HEK293 (cell line): ENCODE data around the gene PLEKHG2.

Experiments
- CTCF ChIA-PET: fragments of 350-600 bp; formaldehyde crosslinking; extraction: SDS; loops from one replicate; lab custom pipeline; 2021; ENCODE audit warnings: antibody characterized with exemption; lab: Yijun Ruan, JAX
- POLR2A ChIA-PET: fragments of 300-600 bp; formaldehyde crosslinking; extraction: SDS; loops from one replicate; lab custom pipeline; 2020; ENCODE audit warnings: antibody characterized with exemption, inconsistent platforms; lab: Yijun Ruan, JAX
- H3K27ac ChIP-seq: fragments of 200-500 bp; sonication (Bioruptor generic); 2 replicates; pipeline ENCODE4 v1.5.1; 2014; ENCODE audit warnings: low read depth, low read length, control low read depth, inconsistent platforms; ENCODE audit errors: extremely low read depth
- H3K36me3 ChIP-seq, 2 experiments: fragments of 200-500 bp in 1 of 2; sonication (Bioruptor generic) in 1 of 2; 1 replicate in 1 of 2; 2 replicates in 1 of 2; pipeline ENCODE4 v1.5.1; 2014 to 2017; ENCODE audit warnings: inconsistent platforms in 2 of 2, low read length in 2 of 2; ENCODE audit not compliant: control insufficient read depth in 2 of 2, insufficient read depth in 1 of 2
- H3K4me1 ChIP-seq: fragments of 200-500 bp; sonication (Bioruptor generic); 2 replicates; pipeline ENCODE4 v1.5.1; 2014; ENCODE audit warnings: mild to moderate bottlenecking, low read length, inconsistent platforms; ENCODE audit not compliant: control insufficient read depth, insufficient read depth
- H3K4me3 ChIP-seq: 2 replicates; pipeline ENCODE4 v1.5.1; 2011; ENCODE audit warnings: low read depth, mild to moderate bottlenecking, control low read depth, low read length, moderate library complexity
- H3K9me3 ChIP-seq: fragments of 200-500 bp; sonication (Bioruptor generic); 2 replicates; pipeline ENCODE4 v1.5.1; 2014; ENCODE audit warnings: low read depth, low read length, inconsistent platforms; ENCODE audit not compliant: control insufficient read depth, insufficient read depth
- BCL6B ChIP-seq: fragments of 450-650 bp; formaldehyde crosslinking; IDR thresholded peaks from 2 replicates; pipeline ENCODE4 v1.5.1; 2017; ENCODE audit warnings: missing biosample characterization, missing genetic modification characterization
- CTCF ChIP-seq: fragments of 450-650 bp; formaldehyde crosslinking; IDR thresholded peaks from 2 replicates; pipeline ENCODE4 v1.5.1; 2016; ENCODE audit warnings: missing biosample characterization, missing genetic modification characterization
- EGR2 ChIP-seq: fragments of 450-650 bp; formaldehyde crosslinking; IDR thresholded peaks from 2 replicates; pipeline ENCODE4 v1.5.1; 2016; ENCODE audit warnings: low read depth, missing biosample characterization, missing genetic modification characterization
- GLIS2 ChIP-seq: fragments of 450-650 bp; formaldehyde crosslinking; IDR thresholded peaks from 2 replicates; pipeline ENCODE4 v1.5.1; 2016; ENCODE audit warnings: missing biosample characterization, missing genetic modification characterization
- PBX3 ChIP-seq: sonication (generic); formaldehyde crosslinking; IDR thresholded peaks from 2 replicates; pipeline ENCODE4 v1.8.1; 2022; ENCODE audit warnings: mild to moderate bottlenecking, moderate library complexity, missing genetic modification reagents
- SETDB1 ChIP-seq: IDR thresholded peaks from one replicate; pipeline ENCODE4 v1.6.1; 2017; ENCODE audit warnings: mild to moderate bottlenecking, low read length, moderate library complexity, mixed read lengths; ENCODE audit not compliant: insufficient read length
- SP2 ChIP-seq: fragments of 450-650 bp; formaldehyde crosslinking; IDR thresholded peaks from 2 replicates; pipeline ENCODE4 v1.5.1; 2016; ENCODE audit warnings: missing biosample characterization, missing genetic modification characterization
- TCF7L2 ChIP-seq: IDR thresholded peaks from 2 replicates; pipeline ENCODE4 v1.6.1; 2011; ENCODE audit warnings: low read depth, mild to moderate bottlenecking, inconsistent platforms, low read length, moderate library complexity, borderline replicate concordance
- ZBTB48 ChIP-seq: fragments of 450-650 bp; formaldehyde crosslinking; IDR thresholded peaks from 2 replicates; pipeline ENCODE4 v1.5.1; 2016; ENCODE audit warnings: missing biosample characterization, missing genetic modification characterization
- ZNF133 ChIP-seq: fragments of 450-650 bp; formaldehyde crosslinking; IDR thresholded peaks from 2 replicates; pipeline ENCODE4 v1.5.1; 2016; ENCODE audit warnings: missing biosample characterization, missing genetic modification characterization
- ZNF148 ChIP-seq: fragments of 450-650 bp; formaldehyde crosslinking; IDR thresholded peaks from 2 replicates; pipeline ENCODE4 v1.5.0; 2017; ENCODE audit warnings: missing biosample characterization, missing genetic modification characterization, borderline replicate concordance
- ZNF324 ChIP-seq: fragments of 450-650 bp; formaldehyde crosslinking; IDR thresholded peaks from 2 replicates; pipeline ENCODE4 v1.5.1; 2016; ENCODE audit warnings: missing biosample characterization, missing genetic modification characterization
- ZNF473 ChIP-seq: fragments of 450-650 bp; formaldehyde crosslinking; IDR thresholded peaks from 2 replicates; pipeline ENCODE4 v1.5.1; 2017; ENCODE audit warnings: missing biosample characterization, missing genetic modification characterization
- ZNF48 ChIP-seq: fragments of 450-650 bp; formaldehyde crosslinking; IDR thresholded peaks from 2 replicates; pipeline ENCODE4 v1.5.1; 2016; ENCODE audit warnings: missing biosample characterization, missing genetic modification characterization
- ZNF514 ChIP-seq: fragments of 450-650 bp; formaldehyde crosslinking; IDR thresholded peaks from 2 replicates; pipeline ENCODE4 v1.5.1; 2016; ENCODE audit warnings: missing biosample characterization, missing genetic modification characterization
- ZNF677 ChIP-seq: fragments of 450-650 bp; IDR thresholded peaks from 2 replicates; pipeline ENCODE4 v1.5.0; 2018; ENCODE audit warnings: missing biosample characterization, mild to moderate bottlenecking, missing genetic modification characterization, moderate library complexity
- ZNF704 ChIP-seq: fragments of 450-650 bp; formaldehyde crosslinking; IDR thresholded peaks from 2 replicates; pipeline ENCODE4 v1.5.1; 2016; ENCODE audit warnings: missing biosample characterization, missing genetic modification characterization
- ZNF843 ChIP-seq: fragments of 450-650 bp; formaldehyde crosslinking; IDR thresholded peaks from 2 replicates; pipeline ENCODE4 v1.5.1; 2016; ENCODE audit warnings: missing biosample characterization, missing genetic modification characterization
- ZSCAN4 ChIP-seq: fragments of 450-650 bp; formaldehyde crosslinking; IDR thresholded peaks from 2 replicates; pipeline ENCODE4 v1.5.1; 2017; ENCODE audit warnings: missing biosample characterization, missing genetic modification characterization

The PLEKHG2 gene

GRCh38 chr19:39415111-39416046 is 2.9 kb downstream of the PLEKHG2 start (continued):
- no peak for TF ChIP-seq TCF7L2
- TF ChIP-seq ZNF843 (tag by site-specific recombination): no peak
- TF ChIP-seq ZBTB48 (tag by site-specific recombination): 0 out of 2 replicates have a peak, but pooled peaks have one; percentile 17
- TF ChIP-seq SP2 (tag by site-specific recombination): 0 out of 2 replicates have a peak, but pooled peaks have one; percentile 15
- TF ChIP-seq, all 188 proteins: peak for 5

- peaks cover 56 to 57% of the 10 kb centered on the region in 2 experiments for H3K36me3 ChIP-seq
- no peaks in the 10 kb centered on the region for H3K9me3 ChIP-seq
- H3K27ac ChIP-seq: no peak overlapping the region
- CTCF ChIA-PET: interaction anchor here (0.6 to 1.2 kb wide), 6 partner anchors 12 to 418 kb away, joined by 3 to 4 read pairs (median 3); no protein-coding TSS in a partner anchor
- H3K4me1 ChIP-seq: peaks cover 9% of the 10 kb centered on the region
- H3K4me3 ChIP-seq: no peak overlapping the region
- POLR2A ChIA-PET: interaction anchor here (0.6 to 13.3 kb wide), 10 partner anchors 11 to 575 kb away, joined by 3 to 255 read pairs (median 4); partner anchors contain the start of genes MED29, PAF1, RPS16 and SUPT5H
- no peak for TF ChIP-seq SETDB1
- no peak for TF ChIP-seq EGR2 (tag by site-specific recombination)
- TF ChIP-seq ZBTB48 (tag by site-specific recombination): no peak; the same call in 1 of the 2 replicates
- no peak for TF ChIP-seq ZNF514 (tag by site-specific recombination)
- TF ChIP-seq ZNF473: no peak
- TF ChIP-seq PBX3 (CRISPR knock-in tag): no peak
- TF ChIP-seq ZNF148 (tag by site-specific recombination): no peak
- no peak for TF ChIP-seq ZNF677 (tag by site-specific recombination)
- TF ChIP-seq GLIS2: peak; percentile 22; the same call in 1 of the 2 replicates
- no peak for TF ChIP-seq ZNF324
- no peak for TF ChIP-seq CTCF (tag by site-specific recombination)
- no peak for TF ChIP-seq ZNF48 (tag by site-specific recombination)
- no peak for TF ChIP-seq ZNF704 (tag by site-specific recombination)
- no peak for TF ChIP-seq BCL6B (tag by site-specific recombination)
- TF ChIP-seq ZSCAN4 (tag by site-specific recombination): no peak
- TF ChIP-seq ZNF133 (tag by site-specific recombination): no peak
Measured at GRCh38 chr19:39416152-39417120, 4.0 kb downstream of the PLEKHG2 start.
